GM21723 (cell line): ENCODE results near the gene AIG1.
A peak's percentile ranks its signal among the peaks of the same experiment; 100 is the strongest.

Experiments
- ATAC-seq: cut with Tn5 transposase; IDR thresholded peaks from one replicate; pipeline ENCODE4 v1.9.1; 2021; ENCODE audit warnings: mild to moderate bottlenecking, moderate library complexity; ENCODE audit not compliant: unreplicated experiment

AIG1 gene

GRCh38 chr6:143356101-143356880 lies 295.6 kb downstream of the AIG1 start:
- no peak for ATAC-seq

GRCh38 chr6:143357152-143357551 lies 296.5 kb downstream of the AIG1 start:
- ATAC-seq, result no peak

GRCh38 chr6:143357561-143358255 lies 297.0 kb downstream of the AIG1 start:
- no peak for ATAC-seq

DNA sequence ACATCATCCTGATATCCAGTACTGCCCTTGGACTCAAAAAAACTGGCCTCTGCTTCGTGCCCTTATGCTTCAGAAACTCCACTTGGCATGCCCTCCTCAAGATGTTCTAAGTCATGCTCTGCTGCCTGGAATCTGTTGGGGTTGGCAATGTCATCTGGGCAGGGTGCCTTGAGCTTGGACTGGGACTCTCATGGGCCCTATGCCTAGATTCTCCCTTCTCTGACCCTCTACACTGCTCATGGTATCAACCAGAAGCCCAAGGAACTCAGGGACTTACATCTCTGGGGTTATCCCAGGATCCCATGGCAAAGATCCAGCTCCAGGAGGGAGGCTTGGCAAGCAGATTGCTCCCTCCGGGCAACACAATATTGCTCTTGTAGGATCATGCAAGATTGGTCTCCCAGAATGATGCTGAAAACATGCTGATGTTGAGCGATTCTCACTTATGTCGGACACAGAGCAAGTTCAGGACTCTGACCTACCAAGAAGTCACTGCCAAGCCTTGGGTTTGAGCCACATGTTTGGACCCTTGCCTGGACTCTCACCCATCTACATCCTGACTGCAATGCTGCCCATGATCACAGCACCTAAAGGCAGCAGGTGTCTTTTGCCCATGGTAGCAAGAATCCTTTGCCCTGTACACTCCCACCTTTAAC lies 301.0 kb downstream of the AIG1 start:
- ATAC-seq, result no peak

GRCh38 chr6:143362192-143362558 lies 301.5 kb downstream of the AIG1 start:
- ATAC-seq, result no peak

DNA sequence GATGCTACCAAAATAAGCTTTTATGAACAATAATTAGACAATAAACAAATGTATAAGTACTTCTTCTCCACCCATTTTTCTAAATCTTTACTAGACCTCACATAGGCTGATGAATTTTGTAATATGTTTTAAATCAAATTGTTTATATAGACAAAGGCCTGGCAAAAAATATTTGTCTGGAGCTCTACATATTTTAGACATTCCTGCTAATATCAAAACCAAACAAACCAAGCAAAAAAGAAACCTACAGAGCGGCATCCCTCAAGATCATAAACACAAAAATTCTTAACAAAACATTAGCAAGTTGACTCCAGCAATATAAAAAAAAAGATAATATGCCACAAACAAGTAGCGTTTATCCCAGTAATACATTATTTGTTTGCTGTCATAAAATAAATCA lies 302.6 kb downstream of the AIG1 start:
- ATAC-seq, result no peak

DNA sequence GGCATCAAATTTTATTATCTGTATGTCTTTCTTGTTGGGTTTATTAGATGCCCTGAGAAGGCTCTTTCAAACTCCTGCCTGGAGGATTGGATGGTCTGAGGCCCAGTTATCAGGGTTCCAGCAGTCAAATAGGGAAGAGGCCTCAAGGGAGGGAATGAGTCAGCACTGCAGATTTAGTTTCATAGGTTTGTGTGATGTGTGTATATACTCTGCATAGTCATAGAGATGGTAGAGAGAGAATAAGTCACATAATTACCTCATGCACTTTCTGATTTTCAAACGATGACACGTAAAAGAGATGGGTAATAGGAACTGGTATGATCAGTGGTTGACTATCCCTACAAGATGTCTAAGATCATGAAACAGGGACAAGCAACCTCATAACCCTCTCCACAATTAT lies 307.7 kb downstream of the AIG1 start:
- peak; percentile 97 for ATAC-seq

DNA sequence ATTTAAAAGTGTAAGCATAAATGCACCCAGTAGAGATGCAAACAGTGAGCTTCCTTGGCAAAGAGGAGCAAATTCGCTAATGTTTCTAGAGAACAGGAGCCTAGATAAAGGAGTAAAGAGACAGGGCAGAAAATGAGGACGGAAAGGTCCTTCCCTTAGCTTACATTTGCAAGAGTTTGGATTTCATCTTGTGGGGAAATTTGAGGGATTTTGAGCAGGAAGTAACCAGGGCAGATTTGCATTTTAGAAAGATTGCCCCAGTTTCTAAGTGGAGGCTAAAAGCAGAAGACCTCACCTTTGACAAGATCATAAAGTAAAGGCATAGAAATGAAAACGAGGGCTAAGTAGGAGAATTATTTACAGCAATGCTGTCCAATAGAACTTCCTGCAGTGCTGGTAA lies 309.3 kb downstream of the AIG1 start:
- ATAC-seq, result no peak

DNA sequence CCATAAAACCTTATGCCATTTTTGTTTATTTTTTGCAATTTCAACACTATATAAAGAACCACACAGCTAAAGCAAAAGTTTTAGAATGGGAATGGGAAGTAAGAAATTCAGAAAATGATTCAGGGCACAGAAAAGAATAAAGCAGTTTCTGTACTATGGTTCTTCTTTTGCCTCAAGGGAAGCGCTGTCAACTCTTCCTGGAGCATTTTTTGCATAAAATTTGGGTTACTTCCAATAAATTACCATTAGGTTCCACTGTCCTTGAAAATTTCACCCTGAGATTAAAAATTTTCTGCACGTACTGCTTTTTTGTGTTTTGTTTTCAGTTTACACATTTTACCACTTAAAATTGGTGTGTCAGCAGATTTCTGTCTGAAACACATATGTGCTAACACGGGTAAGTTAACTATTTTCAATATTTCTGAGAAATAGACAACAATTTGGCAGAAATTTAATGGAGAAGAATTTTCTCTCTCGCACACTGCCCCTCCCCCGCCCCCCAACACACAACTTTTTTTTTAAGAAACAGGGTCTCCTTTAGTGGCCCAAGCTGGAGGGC lies 310.2 kb downstream of the AIG1 start:
- ATAC-seq, result no peak

GRCh38 chr6:143372199-143372882 lies 311.7 kb downstream of the AIG1 start:
- no peak for ATAC-seq

- ATAC-seq, result peak; percentile 48
Measured at GRCh38 chr6:143374014-143374413, 313.3 kb downstream of the AIG1 start.

GRCh38 chr6:143375022-143375585 lies 314.4 kb downstream of the AIG1 start:
- no peak for ATAC-seq

GRCh38 chr6:143376375-143376774 lies 315.7 kb downstream of the AIG1 start:
- no peak for ATAC-seq

- ATAC-seq, result no peak
Measured at GRCh38 chr6:143376861-143377260, 316.2 kb downstream of the AIG1 start.

DNA sequence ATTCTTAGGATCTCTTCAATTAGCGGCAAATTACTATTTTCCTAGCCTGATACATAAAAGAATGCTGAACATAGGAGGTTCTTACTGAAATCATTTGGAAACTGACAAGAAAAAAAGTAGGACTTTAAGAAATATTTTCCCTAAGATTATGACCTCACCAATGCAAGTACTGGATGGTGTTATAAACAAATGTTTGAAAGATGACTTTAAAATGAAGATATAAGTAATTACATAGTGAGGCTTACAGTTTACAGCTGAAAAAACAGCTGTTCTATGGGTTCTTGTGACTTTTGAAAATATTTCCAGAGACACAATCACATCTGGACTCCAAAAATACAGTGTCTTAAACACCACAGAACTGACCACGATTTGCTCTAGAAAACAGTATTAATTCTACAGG lies 324.9 kb downstream of the AIG1 start:
- no peak for ATAC-seq

- ATAC-seq, result no peak
Measured at GRCh38 chr6:143390278-143390677, 329.6 kb downstream of the AIG1 start.
